Amniotic epithelial cell (primary cell): ENCODE measurements around the gene LAPTM4A.
"Not testable (repeated sequence)": the region's sequence is repeated elsewhere in the genome, so short reads cannot be mapped to it uniquely, and the experiment has no call there.

ENCODE experiments used
- DNase-seq: peaks from one replicate; pipeline ENCODE4 v3.0.0-alpha.2; 2010; ENCODE audit warnings: low read depth

Gene LAPTM4A

DNA sequence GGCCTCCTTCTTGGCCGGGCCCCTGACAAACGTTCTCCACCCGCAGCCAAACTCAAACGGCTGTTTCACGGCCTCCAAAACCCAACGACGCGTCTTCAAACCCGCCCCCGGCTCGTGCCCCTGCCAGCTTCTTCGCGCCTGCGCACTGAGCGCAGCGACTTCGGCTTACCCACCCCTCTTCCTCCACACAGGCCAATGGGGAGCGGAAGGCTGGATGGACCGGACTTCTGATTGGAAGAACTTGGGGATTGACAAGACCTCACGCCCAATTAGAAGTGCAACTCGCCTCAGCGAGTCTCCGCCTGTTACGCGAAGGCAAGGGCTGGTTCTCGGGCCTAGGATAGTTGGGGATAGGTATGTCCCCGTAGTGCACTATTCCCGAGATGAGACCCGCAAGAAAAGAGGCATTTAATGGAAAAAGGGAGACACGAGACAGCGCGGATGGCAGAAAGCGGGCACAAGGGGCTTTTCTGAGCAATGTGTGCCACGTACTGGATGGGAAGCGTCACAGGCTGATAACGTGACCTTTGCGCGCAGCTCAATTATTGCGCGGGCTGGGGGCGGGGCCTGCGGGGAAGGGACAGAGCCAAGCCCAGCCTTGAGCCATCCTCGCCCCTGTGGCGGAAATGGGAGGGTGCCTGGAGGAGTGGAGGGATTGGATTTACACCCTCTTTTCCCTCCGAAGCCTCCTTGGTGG, at the start of gene LAPTM4A:
LAPTM4A (minus strand) TSS at position 97 of the 697 bp plus-strand sequence. CDS start 108 bp downstream, outside the sequence.
- peak; percentile 100 for DNase-seq

DNA sequence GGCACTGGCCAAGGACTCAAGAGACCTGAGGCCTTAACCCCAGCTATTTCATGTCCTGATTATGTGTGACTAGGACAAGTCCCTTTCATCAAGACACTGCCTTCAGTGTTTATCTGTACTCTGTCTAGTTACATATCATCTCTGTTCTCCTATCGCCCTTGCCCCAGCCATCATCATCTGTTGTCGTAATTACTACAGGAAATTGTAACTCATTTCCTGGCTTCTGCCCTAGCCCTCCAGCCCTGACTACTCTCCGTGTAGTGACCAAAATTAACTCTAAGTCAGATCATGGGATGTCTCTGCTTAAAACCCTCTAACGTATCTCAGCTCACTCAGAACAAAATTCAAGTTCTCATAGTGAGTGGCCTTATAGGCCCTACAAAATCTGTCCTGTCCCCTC, 49.3 kb upstream of the LAPTM4A start:
- DNase-seq, result no peak

DNA sequence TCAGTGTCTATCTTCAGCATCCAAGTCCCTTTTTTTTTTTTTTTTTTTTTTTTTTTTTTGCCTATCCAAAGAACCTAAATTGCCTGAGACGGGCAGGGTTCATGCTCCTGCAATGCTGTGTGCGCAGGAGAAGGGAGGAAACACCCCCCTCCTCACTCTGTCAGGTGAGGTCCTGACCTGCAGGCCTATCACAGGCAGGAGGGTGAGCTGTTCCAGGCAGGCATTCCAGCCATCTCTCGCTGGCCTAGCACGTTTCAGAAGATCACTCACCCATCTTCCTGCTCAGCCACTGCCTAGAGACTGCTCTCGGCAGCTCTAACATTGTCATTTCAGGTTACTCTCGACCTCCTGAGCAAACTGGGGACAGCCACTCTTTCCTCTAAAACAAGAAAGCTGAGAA, 48.4 kb upstream of the LAPTM4A start:
- DNase-seq, result no peak

DNA sequence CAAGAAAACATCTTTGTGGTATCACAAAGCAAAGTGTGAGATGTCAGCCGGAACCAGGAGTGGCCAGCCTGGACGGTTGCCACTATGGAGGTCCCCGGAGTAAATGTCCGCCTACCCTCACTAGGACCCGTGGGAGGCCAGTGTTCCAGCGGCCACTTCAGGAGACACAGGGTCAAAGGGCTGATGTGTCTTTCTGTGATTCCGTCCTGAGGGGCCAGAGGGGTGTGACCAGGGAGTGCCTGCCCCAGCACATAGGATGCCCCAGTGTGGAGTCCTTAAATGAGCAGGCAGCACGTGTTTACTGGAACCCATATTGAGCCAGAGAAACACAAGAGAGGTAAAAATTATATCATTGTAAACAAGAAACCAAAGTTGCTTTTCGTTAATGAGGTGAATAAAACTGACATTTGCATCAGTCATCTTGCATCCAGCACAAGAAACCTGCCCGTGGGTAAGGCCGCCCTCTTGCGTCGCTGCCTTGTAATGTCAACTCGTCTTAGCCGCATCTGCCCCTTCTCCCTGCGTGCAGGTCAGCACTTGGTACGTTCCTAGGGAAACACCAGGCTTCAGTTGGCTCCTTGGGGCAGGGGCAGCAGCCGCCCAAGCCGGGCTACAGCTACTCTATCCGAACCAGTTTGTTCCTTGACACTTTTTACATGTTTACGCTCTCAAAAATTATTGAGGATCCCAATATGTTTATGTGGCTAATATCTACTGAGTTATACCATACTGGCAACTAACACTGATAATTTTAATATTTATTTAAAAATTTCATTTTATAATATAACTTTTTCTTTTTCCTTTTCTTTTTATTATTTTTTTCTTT, 46.7 kb upstream of the LAPTM4A start:
- DNase-seq, result peak; percentile 83

DNA sequence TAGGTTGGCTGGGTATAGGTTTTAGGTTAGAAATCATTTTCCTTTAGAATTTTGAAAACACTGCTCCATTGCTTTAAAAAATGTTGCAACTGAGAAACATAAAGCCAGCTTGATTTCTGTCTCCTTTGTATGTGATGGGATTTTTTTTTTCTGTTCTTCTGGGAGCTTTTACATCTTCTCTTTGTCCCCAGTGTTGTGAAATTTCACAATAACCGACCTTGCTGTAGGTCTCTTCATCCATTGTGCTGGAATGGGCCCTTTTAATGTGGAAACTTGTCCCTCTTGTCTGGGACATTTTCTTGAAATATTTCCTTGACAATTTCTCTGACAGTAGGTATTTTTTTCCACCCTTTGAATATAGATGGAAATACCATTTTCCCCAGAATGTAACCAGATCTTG, 44.0 kb upstream of the LAPTM4A start:
- DNase-seq, result no peak

DNA sequence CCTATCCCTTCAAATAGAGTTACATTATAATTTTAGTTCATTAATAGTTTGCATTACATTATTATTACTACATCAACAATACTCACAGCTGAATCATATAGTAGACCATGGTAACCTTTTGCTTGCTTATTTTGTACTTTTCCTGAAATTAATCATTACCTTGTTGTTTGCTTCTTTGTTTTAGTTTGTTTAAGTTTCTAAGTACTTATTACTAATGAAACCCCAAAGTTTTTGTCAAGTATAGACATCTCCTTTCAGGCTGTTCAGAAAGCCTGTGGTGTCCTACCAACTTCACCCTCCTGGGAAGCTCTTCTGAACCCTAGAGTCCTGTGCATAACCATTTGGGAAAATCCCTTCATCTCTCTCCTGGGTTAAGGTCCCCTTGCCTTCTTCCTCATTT, 43.5 kb upstream of the LAPTM4A start:
- no peak for DNase-seq

DNA sequence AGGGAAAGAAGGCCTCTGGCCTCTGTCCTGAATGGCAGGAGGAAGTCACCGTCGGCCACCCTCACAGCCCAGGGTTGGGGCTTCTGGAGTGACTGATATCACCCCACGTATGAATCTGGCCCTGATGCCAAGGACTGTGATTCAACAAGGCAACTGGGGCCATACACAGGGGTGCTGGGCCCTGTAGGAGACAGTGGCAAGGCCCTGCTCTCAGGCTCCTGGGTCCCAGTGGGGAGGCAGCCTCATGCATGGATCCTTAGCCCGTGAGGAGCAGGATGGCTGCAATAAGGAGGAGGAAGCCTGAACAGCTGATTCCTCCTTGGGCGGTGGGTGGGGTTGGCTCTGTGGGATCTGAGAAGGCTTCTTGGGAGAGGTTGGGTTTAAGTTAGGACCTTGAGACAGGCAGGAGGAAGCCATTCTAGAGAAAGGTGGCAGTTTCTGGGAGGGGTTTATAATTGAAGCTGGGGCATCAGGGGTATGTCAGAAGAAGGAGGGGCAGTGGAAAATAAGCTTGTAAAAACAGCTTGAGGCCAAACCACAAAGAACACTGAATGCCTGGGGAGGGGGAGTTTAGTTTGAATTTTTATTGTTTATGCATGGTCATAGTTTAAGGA, 42.8 kb upstream of the LAPTM4A start:
- no peak for DNase-seq

DNA sequence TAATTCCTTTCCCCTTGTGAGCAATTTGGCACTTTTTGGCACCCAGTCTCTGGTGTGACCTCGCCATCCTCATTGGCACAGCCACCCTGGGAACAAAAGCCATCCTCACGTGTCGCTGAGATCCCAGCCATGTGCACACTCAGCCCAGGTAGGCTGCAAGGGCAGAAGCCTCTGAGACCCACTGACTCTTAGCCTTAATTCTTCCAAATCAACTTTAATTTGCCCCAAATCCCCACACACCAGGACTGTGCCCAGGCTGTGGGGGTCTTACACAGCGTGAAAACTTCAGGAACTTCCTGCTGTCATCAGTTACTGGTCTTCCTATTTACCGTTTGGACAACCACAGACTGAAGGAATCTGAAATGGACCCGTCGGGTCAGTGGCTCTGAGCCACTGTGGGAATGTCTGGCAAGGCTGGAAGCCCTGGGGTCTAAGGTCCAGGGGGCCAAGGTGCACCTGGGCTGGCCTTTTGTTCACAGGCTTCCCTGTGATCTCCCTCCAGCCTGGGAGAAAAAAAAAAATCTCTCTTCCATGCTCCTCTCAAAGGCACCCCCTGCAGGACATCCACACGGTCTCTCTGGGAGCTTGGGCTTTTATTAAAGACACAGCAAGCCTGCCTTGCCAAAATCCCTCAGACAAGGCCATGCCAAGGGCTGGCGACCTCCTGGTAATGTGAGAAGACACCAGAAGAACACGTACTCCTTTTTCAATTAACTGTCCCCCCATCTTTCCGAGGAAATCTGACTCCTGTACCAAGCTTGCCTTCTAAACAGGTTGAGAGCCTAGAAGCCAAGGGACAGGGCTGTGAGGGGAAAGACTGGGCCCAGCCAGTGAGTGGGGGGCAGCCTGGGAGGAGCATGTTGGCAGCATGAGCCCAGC, 42.1 kb upstream of the LAPTM4A start:
- peak; percentile 62 for DNase-seq

DNA sequence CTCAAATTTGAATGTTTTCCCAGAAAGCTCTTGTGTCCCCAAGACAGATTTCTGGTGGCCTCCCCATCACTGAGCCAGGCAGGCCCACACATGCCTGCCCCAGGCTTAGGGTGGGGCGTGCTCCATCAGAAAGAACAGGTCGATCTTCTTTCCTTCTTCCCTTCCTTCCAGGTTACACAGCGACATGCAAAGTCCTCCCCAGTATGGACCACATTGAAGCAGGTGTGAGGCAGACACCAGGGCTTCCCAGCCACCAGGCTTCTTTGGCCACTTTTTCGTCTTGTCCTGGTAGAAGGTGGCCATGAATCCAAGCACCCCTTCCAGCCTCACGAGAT, 41.4 kb upstream of the LAPTM4A start:
- DNase-seq, result no peak

DNA sequence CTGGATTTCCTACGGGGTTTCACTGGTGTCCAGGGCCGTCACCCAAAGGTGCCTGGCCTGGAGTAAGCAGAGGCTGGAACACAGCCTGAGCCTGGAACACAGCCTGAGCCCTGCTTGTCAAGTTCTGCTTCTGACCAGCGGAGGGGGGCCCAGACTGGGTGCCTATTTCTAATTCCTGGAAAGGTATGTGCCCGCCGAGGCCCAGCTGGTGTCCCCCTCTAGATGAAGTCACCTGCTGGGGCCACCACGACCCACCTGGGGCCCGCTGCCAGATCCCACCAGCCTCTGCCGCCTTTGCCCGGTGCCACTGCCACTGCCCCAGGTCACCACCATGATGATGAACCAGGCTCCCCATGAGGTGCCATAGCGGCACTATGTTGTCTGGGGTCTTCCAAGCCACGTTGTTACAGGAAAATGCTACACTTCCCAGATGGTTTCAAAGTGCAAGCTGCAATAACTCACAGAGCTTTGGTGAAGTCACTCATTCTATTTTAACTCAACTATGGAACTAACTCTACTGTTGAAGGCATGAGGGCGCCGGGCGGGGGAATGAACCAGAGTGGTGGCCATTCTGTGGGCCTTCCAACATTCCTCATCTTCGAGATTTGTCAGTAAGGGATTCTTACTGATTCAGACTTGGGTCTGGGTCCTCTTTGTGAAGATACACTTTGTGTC, 40.9 kb upstream of the LAPTM4A start:
- DNase-seq, result no peak

DNA sequence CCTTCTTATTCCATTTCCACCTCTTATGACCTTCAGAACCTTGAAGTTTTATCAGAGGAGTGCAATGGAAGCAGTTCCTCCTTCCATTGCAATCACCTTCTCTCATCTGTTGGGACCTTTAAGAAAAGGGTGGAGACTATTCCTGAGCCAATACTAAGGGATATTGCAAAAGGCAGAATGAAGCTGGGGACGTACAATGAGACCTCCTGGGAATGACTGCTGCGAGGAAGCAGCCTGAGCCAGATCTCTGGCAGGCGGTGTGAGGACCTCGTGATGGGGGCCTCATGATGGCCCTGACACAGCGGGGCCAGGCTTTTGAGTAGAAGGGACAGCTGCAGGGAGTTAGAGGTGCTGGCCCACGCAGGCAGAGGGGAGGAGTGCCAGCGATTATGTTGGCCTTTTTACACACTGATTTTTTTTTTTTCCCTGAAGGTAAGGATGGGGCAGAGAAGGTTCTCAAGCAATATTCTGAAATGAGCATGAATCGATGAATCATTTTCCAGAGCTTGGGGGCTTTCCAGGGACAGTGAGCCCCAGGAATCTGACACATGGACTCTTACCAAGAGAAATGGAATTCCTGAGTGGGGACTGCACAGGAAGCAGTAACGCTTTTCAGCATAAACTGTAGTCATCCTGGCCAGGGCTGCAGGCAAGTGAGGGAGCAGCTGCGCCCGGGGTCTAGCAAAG, 40.0 kb upstream of the LAPTM4A start:
- peak; percentile 48 for DNase-seq

DNA sequence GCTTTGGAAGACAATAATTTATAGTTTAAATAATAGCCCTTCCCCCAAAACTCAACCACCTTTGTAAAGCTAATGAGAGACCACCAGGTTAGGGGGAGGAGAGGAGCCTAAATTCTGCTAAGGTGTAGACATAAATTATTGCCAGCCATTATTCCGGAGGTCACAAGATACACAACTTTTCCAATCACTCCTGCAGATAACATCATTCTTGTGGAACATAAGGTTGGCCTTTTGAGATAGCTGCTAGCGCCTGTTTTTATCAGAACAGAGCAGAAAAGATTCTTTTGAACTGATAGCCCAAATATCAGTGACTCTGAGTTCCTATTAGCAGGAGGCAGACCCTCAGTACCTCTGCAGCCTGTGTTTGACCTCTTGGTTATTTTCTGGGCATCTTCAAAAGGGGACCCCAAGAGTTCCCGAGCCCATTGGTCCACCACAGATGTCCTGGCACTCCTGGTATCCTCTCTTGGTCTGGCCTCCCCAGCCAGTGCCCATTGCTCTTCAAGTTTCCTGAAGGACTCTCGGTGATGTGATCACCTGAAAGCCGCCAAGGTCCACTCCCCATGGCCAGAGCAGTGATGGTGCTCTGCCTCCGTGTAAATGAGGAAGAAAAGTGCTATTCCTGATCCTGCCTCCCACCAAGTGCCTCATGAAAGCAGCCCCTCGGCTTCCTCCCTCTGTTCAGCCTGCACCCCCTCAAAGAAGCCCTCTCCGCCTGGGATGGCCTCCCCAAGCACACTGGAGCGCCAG, 38.5 kb upstream of the LAPTM4A start:
- DNase-seq, result no peak

DNA sequence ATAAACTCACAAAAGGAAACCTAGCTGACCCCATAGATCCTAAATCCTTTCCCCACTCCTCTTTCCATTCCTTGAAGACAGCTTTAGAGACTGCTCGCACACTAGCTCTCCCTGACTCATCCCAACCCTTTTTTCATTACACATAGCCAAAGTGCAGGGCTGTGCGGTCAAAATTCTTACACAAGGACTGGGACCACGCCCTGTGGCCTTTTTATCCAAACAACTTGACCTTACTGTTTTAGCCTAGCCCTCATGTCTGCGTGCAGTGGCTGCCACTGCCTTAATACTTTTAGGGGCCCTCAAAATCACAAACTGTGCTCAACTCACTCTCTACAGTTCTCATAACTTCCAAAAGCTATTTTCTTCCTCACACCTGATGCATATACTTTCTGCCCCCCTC, 34.5 kb upstream of the LAPTM4A start:
- peak; percentile 65 for DNase-seq

DNA sequence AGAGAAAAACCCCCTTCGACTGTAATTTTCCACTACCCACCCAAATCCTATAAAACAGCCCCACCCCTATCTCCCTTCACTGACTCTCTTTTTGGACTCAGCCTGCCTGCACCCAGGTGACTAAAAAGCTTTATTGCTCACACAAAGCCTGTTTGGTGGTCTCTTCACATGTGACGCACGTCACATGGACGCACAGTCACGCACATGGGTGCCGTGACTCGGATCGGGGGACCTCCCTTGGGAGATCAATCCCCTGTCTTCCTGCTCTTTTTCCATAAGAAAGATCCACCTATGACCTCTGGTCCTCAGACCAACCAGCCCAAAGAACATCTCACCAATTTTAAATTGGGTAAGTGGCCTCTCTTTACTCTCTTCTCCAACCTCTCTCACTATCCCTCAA, 31.4 kb upstream of the LAPTM4A start:
- not testable (repeated sequence) for DNase-seq

DNA sequence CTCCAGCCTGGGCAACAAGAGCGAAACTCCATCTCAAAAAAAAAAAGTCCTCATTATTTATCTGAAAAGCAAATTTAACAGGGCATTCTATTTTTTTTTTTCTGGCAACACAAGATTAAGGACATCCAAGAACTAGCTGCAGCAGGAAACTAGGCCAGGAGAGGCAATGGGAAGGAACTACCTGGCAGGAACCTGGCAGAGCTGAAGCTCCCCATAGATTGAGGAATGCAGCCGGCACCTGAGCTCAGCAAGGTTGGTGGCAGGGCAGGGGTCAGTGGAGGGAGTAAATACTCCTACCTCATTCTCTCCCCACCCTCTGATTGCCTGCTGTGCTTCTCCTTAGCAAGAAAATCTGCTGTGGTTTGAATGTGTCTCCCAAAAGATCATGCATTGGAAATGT, 30.4 kb upstream of the LAPTM4A start:
- DNase-seq, result no peak

DNA sequence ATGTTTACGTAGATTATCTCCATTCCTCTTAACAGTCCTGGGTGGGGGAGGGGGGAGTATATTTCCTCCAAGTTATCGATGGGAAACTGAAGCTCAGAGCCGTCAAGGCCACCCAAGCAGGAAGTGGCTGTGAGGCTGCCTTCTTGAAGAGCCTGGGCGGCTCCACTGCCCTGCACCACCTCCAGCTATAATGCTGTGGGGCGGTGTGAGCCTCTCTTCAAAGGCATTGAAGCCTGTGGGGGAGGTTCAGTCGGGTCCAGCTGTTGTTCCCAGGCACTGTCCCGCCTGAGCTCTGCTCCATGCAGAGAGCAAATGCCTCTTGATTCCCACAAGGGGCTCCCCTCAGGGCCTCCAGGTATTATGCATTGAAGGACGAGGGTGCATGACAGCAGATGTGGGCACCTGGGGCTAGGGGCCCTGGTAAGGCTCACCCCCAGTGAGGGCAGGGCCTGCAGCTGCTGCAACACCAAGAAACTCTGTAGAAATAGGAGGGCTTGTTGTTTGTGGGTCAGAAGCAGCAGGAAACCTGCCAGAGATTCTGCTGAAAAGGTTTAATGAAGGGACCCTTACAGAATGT, 29.5 kb upstream of the LAPTM4A start:
- DNase-seq, result no peak

DNA sequence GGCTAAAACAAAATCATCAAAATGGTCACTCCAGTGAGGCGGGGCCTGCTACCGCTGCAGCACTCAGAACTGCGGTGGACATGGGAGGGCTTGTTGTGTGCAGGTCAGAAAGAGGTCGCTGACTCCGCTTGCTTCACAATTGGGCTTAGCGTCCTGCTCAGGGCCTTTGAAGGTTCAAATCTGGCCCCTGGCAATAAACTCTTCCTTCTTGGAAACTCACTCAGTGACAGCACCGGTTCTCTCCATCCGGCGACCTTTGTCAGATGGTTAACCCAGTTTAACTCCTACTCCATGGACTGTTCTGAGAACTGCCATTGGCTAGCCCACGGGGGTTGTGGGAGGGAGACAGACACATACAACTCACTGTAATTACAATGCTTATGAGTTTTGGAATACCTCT, 29.0 kb upstream of the LAPTM4A start:
- DNase-seq, result no peak

DNA sequence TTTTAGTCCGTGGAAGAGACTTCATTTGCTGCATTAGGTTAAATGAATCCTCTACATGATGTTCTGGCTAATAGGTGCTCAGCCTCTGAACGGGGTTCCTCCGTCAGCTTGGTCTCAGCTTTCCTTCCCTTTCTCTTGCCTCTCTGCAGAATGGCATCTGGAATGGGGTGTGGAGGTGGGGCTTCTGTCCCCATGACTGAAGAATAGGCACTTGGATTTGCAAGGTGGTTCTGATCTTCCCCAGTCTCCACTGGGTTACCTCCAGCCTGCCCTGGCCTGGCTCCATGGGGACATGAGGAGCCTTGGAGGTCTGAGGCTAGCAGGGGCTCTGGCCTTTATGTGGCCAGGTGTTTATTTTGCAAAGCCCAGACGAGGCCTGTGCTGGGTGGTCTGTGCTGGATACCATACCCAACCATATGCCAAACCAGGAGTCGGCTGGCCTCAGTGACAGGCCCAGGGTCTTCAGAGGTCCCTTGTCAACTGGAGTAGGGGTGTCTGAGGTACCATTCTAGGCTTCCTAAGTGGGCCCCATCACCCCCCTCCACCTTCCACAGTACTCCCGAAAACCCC, 28.2 kb upstream of the LAPTM4A start:
- DNase-seq, result no peak

DNA sequence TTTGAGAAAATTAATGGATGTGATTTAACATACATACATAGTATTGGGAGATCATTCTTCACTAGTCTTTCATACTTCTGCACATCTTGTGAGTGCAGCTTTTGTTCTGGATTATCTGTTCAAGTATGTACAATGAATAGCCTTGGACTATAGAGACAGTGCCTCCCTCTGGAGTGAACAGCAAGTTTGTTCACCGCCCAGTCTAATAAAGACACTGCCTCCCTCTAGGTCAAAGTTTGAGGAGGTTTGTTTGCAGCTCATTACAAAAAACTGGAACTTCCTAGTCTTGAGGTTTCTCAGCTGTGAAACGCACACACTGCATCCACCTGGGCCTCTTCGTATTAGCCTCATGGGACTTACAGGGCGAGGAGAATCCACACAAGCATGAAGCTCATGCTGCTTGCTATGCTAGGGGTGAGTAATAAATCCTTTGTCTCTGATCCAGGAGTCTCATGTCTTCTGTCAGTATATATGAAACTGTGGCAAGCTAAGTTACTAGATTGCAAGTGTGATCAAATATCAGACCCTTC, 26.0 kb upstream of the LAPTM4A start:
- DNase-seq, result no peak
